HG03196 (cell line): ENCODE measurements around the gene INPP5A.

Experiments
- ATAC-seq: cut with Tn5 transposase; IDR thresholded peaks from one replicate; pipeline ENCODE4 v1.9.1; 2021; ENCODE audit not compliant: unreplicated experiment

Gene INPP5A

DNA sequence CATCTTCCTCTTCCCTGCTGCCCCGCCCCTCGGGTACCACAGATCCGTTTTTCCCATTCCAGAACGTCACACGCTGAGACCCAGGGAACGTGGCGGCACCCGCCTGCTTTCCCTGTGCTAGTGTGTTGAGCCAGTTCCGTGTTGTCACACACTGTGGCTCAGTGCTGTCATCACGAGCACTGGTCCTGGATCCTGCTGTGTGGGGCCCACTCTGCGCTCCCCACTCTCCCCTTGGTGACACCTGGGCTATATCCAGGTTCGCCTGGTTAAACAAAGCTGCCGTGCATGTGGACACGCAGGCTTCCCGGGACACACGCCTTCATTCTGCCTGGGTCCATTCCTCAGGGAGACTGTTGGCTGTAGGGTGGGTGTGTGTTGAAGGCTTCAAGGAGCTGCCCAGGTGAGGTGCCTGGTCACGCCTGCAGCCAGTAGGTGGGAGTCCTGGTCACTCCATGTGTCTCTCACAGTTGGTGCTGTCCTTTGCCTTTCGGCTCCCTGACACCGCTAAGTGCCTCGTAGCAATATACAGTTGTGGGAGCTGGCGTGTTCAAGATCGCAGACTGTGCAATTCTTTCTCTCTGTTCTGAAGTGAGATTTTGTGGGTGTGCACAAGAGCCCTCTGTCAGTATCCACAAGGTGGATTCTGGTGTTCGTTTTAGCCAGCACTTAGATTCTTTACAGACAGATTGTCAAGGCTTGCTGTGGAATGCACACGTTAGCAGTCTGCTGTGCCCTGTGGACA lies 88.6 kb downstream of the INPP5A start:
- no peak for ATAC-seq

DNA sequence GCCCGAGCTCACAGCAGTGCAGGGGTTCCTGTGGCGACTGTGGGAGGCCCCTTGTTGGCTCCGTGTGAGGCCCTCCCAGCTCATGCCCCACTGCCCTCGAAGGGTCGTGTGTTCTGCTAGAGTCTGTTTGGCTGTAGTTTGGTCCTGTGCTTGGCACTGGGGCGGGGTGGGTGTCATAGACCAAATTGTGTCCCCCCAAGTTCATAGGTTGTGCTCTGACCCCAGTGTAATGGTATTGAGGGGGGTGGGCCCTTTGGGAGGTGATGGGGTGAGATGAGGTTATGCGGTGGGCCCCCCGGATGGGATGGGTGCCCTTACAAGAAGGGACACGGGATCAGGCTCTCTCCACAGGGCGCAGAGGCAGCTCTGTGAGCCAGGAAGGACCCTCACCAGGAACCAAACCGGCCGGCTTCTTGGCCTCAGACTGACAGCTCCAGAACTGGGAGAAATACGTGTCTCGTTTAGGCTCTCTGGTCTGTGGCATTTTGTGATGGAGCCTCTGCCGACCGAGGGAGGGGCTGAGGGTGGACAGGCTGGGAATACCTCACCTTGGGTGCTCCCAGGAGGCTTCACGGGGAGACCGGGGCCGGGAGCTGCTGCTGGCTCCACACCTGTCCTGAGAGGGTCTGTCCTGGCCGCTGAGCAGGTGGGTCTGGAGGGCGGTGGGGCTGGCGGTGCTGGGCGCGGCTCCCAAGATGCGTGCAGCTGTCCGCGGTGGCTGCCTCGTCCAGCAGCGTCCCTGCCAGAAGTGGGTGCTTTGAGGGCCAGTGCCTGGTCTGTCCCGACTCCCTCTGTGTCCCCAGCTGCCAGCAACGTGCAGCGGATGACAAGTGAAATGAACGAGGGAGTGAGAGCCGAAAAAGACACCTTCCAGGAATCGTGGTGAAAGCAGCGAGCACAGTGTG lies 89.4 kb downstream of the INPP5A start:
- ATAC-seq: no peak

DNA sequence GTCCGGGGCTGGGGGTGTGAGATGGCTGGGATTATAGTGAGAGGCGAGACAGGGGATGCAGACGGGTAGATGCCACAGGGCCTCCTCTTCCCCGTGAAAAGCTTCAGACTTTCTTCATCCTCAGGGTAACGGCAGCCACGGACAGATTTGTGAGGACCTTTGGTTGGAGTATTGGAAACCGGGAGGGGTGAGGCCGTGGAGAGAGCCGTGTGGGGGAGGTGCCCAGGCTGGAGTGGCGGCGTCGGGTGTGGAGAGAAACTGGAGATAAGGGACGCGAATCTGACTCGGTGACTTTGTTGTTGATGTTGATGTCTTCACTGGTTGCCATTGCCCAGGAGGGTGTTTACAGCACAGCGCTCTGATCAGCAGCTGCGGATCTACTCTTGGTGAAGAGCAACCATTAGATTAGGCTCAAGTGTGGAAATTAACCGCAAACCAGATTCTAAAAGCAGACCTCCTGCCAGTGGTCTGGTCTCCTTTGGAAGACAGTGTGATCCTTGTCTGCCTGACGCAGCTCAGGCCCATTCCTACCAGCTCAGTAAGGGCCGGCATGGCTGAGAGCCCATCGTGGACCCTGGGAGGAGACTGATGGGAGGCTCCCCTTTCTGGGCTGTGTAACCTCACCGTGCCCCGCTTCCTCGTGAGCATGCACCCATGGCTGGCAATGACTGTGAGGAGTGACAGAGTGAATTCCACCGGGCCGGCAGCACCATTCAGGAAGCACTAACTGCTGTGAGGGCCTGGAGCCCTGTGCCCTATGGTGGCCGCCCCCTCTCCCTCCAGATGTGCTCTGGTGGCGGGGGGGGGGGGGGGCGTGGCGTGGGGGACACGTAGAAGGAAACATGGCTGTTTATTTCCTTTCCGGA lies 90.3 kb downstream of the INPP5A start:
- ATAC-seq: no peak

DNA sequence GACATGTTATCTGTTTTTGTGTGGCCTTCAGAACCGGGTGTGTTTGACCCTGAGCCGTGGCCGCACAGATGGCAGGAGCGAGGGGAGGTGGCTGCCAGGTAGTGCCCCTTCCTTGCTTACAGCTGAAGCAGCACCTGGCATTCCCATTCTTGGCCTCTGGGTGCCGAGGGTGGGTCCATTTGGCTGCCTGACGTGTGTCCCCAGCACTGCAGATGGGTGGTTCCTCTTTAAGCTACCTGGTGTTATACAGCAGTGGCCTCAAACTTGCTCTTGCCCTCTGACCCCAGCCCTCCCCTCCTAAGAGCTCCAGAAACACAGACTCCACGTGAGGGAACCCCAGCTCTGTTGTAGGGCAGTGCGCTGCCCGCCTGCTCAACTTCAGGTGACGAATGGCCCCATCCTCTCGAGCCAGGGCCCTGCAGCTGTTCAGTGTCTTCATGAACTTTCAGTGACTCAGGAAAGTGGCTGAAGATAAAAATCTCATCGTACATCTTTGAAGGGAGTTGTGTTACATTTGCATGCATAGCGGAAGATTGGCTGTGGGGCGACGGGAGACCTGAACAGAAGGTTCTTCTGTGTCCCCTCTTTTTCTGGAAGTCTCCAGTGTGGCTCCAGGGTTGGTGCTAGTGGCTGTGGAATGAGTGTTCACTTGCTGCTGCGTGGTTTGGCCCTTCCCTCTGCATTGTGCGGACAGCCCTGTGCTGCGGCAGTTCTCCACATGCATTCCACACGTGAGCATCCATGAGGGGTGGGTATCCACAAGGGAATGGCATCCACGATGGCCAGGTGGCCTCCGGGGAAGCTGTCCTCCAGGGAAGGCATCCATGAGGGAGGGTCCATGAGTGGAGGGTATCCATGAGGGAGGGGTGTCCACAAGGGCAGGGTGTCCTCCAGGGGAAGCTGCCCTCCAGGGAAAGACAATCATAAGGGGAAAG lies 91.6 kb downstream of the INPP5A start:
- no peak for ATAC-seq

DNA sequence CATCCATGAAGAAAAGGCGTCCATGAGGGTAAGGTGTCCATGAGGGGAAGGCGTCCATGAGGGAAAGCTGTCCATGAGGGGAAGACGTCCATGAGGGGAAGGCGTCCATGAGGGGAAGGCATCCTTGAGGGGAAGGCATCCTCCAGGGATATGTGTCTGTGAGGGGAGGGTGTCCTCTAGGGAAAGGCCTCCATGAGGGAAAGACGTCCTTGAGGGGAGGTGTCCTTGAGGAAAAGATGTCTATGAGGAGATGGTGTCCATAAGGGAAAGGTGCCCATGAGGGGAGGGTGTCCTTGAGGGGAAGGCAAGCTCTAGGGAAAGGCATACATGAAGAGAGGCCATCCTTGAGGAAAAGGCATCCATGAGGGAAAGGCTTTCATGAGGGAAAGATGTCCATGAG lies 92.6 kb downstream of the INPP5A start:
- ATAC-seq: no peak

DNA sequence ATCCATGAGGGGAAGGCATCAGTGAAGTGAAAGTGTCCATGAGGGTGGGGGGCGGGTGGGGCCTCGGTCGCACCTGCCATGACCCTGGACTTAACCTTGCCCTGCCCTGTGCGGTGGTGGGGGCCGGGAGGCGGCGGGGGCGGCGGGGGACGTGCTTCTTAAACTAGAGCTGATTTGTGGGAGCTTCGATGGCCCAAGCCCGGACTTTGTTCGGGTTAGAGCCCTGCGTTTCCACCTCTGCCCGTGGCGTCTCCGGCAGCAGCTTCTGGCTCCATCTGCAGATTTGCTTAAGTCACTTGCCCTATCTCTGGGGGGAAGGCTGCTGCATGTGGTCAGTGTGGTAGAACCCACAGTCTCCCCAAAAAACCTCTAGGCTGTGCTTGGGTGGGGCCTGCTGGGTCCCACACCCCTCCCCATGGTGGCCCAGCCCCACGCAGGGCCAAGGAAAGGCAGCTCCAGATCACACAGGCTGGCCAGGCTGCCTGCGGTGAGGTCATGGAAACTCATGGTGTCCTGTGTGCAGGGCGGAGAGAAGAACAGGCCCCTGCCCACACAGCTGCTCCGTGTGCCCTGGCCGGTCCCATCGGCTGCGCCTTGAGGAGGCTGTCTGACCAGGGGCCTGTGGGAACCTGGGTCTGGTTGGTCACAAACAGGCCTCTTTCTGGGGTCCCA lies 93.2 kb downstream of the INPP5A start:
- ATAC-seq: no peak

DNA sequence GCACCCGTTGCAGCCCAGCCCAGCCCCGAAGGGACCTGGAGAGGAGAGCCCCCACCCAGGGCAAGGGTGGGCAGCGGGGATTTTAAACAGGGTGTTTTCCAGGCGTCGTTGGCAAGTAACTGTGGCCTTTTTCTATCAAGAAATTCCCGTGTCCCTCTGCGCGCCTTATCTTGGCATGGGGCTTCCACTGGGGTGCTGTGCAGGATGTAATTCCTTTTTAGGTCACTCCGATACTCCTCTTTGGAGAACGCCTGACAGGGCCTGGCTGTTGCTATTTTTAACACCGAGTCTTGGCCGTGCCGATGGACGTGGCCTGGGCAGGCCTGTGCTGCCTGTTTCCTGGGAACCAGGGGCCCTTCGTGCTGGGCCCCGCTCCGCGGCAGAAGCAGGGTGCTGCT lies 93.8 kb downstream of the INPP5A start:
- ATAC-seq: no peak

DNA sequence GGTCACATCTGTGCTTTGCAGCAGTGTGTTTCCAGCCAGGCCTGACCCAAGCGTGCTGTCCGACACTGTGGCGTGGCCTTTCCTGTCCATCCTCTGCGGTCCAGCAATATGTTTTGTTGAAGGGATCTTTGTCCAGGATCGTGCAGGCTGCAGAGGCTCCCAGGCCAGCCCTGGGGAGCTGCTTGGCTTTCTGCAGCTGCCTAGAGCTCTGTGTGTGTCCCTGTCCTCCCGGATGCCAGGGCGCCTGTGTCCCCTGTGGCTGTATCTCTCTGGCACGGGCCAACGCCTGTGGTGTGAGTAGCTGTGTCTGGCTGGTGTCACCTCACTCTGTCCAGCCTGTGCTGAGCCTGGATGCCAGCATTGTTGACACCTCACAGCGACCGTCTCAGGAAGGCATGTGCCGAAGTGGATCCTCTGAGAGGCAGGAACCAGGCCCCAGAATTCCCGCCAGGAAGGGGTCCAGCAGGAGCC lies 94.5 kb downstream of the INPP5A start:
- ATAC-seq: no peak

DNA sequence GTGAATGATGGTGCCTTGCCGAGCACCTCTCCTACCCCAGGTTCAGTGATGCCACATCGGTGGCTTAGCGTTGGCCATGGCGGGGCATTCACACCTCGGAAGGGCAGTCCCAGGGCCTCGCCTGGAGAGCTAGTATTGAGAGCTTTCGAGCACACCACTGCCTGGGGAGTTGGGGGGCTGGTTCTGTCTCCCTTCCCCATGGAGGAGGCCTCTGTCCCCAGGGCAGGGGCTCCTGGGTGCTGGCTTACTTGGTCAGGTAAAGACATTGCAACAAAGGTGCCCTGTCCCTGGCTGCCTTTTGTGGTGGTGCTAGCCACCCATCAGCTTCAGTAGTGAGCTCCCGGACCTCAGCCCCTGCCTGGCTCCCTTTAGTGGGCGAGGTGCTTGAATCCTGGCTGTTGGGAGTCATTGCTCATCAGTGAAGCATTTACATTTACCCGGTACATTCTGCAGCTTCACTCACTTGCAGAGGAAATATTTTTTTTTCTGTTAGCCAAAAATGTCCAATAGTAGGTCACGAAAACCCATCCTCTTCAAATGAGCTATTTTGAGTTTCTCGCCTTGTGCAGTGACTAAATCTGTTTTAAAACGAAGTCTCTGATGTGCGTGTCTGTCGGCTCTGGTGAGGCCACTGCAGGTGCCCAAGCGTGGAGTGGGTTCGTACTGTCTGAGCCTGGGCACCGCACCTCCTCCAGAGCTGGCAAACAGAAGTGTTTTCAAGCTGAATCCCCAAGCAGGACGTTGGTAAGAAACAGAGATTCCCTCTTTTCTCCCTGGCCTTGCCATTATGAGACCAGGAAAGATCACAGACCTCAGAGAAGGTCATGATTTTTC lies 95.5 kb downstream of the INPP5A start:
- no peak for ATAC-seq

DNA sequence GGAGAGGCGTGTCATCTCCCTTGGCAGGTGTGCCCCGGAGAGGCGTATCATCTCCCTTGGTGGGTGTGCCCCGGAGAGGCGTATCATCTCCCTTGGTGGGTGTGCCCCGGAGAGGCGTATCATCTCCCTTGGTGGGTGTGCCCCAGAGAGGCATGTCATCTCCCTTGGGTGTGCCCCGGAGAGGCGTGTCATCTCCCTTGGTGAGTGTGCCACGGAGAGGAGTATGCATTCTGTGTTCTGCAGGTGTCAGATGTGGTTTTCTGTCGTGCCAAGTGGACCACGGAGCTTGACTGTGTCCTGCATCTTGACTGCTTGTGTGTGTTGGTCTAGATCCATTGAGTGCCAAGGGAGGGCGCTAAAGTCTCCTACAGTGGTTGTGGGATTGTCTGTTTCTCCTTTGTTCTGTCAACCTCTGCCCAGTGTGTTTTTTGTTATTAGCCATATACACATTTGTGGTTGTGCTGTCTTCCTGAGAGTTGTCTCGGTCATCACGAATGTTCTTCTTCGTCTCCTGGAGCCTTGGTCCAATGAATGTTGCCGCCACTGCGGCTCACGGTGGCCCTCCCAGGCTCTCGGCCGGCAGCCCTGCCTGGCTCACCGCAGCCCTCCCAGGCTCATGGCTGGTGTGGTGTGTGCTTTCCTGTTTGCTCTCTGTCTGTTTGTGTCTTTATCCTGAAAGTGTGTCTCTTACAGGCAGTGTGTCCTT lies 96.8 kb downstream of the INPP5A start:
- no peak for ATAC-seq

DNA sequence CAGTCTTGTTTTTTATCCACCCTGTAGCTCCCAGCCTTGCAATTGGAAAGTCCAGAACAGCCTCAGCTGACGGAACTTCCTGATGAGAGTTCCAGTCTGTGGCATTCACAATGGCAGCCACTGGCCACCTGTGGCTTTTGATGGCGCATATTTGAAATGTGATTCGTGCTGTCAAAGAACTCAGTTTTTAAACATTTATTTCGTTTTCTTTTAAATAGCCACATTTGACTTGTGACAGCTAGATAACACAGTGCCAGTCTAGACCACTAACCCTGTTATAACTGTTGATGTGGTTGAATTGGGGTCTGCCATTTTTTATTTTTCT lies 97.3 kb downstream of the INPP5A start:
- no peak for ATAC-seq

DNA sequence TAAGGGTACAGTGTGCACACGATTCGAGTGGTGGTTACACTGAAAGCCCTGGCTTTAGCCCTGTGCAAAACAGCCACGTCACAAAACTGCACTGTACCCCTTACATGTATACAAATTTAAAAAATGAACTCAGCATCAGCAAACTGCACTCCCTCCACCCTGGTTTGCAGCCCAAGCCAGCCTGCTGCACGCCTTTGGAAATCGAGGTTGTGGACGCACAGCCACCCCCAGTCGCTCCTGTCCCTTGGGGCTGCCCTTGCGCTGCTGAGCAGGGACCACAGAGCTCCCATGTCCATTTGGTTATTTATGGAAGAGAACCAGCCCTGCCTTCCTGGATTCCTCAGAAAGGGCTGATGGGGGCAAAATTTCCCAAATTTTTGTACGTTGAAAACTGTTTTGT lies 98.8 kb downstream of the INPP5A start:
- no peak for ATAC-seq

DNA sequence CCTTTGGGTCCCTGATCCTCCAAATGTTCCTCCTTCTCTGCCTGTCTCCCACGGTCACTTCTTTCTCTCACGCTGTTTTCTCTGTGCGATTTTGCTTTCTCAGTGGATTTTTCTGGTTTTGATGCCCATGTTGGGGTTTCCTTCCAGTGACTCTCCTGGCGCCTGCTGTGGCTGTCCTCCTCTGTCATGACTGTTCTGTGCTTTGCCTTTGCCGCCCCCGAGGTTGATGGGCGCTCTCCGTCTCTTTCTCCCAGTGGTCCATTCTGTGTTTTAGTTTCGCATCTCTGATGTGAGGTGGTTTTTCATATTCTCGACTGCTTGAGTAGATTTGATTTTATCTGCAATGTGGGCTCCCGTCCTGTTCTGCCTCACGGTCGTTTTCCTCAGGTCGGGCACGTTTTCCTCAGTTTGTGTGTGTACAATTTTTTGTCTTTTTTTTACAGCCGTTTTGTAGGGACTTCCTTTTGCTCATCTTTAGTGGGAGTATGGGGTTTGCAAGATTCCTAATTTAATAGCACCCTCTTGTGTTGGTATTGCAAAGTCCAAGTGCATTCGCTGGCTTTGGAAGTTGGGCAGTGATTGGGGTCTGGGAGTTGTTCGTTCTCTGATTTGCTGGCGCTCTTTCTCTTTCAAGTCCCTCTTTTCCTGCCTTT lies 100.0 kb downstream of the INPP5A start:
- no peak for ATAC-seq

DNA sequence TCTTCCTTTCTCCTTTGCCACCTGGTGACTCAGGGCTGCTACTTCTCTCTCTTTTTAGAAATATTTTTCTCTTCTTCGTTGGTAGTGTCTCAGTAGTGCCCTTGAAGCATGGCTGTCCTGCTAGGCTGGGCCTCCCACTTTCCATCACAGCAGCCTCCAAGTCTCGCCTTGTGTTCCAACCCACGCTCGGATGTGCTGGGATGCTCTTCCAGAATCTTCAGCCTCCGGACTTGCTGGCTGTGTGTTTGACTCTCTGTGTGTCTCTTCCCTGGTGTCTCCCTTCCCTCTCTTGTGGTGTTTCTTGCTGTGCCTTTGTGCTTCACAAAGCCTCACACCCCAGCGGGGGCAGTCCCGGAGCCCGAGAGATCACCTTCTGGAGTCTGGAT lies 100.5 kb downstream of the INPP5A start:
- no peak for ATAC-seq

DNA sequence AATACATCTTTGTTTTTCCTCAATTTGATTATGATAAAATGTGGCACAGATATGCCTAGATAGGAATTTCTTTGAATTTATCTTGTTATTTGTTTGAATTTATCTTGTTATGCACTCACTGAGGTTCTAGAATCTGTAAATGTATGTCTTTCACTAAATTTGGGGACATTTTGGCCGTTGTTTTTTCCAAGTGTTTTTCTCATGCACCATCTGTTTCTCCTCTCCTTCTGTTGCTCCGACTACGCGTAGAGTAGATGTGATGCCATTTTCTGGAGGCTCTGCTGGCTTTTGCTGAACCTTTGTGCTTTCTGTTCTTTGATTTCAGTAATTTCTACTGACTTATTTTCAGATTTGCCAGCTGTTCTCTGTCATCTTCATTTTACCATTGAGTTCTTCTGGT lies 101.9 kb downstream of the INPP5A start:
- ATAC-seq: no peak

DNA sequence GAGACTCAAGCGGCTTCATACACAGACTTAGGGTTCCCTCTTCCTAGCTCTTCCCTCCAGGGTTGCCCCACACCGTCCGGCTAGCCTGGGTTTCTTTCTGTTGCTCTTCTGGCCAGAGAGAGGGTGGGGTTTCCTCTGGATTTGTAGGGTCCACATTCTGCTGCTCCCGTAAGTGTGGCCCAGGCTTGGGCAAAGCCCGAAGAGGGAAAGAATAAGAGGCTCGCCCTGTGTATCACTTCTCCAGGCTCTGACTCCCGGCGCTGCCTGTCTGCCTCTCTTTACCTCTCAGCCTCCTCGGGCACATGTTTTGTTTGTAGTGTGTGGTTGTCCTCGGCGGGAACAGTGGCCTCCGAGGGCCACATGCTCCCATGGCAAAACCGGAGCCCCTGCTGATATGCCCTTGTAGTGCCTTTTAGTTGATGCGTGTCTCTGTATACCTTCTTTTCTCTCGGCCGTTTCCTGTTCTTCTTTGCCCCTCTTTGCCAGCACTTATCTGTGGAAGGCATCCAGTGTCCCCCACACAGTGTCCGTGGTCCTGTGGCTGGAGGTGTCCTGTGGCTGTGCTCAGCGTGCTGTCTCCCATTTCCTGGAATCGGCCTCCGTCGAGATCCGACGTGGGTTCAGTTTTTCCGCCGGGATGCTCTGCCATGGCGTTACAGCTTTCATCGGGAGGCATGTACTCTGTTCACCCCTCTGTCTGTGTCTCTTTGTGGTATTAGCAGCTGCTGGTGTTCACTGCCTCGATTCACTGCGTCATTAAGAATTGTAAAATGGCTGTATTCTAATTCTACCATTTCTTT lies 102.9 kb downstream of the INPP5A start:
- no peak for ATAC-seq

DNA sequence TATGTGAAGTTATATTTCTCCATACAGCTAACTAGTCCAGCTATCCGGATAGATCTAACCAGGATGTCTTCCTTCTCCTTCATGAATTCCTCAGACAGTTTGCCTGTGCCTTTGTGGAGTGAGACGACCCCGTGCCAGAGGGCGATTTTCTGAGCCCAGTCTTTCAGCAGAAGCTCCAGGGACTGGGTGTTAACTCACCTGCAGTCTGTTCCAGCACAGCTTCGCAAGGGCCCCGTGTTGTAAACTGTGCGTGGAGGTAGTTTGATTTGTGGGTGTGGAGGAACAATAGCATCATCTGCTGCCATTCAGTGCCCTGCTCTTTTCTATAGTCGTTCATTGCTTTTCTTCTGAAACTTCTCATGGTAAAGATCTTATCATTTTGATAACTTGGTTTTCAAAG lies 103.8 kb downstream of the INPP5A start:
- ATAC-seq: no peak
